T-helper 1 cell treated with Interleukin-12 subunit alpha and Interleukin-12 subunit beta and Interleukin-4 antibody, amounts not matched to agents 30 ng/mL and 1 ng/mL, for 36 hours (primary cell): ENCODE results near the gene GDPD5. TPM values are rescaled to one million over a fixed set of nuclear protein-coding genes. Genes with fewer than 3 reads are reported as not detected.
"Not testable (repeated sequence)": the region's sequence is repeated elsewhere in the genome, so short reads cannot be mapped to it uniquely, and the experiment has no call there.

Experiments used
- intact Hi-C: fragments of 100-400 bp; cut with micrococcal nuclease; formaldehyde crosslinking; loops from one replicate; pipeline ENCODE4 v1.15.1; 2024
- total RNA-seq: library from RNA; stranded (reverse); gene quantifications from 2 replicates; pipeline ENCODE4 v1.2.3, GENCODE V29; 2022

GDPD5 gene
- total RNA-seq, 1 donor from 2014 or later: 23.7 TPM

DNA sequence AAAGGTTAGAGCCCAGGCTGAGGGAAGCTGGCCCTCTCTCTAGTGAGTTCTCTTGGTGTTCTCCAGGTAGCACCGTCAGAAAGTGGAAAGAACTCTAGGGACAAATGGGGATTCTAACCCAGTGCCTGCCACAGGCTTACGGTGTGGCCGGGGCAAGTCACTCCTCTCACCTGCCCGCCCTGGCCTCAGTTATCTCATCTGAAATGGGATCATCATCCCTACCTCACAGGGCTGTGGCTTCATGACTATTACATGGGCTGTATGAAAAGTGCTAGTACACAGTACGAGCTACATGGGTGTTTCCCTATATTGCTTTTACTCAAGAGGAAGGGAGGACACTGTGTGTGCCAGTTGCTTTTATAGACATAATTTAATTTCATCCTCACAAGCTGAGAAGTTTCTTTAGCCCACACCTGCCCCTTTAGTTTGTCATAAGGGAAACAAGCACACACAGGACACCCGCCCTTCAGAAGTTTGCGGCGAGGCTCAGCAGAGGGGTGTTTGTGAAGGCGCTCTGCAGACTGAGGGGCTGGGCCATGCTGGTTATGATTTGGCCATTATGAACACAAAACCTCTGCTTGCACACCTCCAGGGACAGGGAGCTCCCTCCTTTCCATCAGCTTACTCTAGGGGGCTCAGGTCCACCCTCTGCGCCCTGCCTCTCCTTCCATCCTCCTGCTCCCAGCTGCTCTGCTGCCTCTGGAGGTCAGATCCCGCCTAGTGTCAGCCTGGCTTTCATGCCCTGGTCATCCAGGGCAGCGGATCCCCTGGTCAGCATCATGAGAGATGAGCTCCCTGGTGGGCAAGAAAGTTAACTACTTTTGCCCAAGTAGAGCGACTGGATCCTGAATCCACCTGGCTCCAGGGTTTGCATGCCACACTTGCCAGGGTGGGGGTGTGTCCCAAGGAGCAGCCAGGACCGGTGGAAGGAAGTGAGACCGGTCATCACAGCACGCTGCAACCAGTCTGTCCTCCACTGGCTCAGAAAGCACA is 93.9 kb downstream of the GDPD5 start:
- intact Hi-C loops: no loop called here

DNA sequence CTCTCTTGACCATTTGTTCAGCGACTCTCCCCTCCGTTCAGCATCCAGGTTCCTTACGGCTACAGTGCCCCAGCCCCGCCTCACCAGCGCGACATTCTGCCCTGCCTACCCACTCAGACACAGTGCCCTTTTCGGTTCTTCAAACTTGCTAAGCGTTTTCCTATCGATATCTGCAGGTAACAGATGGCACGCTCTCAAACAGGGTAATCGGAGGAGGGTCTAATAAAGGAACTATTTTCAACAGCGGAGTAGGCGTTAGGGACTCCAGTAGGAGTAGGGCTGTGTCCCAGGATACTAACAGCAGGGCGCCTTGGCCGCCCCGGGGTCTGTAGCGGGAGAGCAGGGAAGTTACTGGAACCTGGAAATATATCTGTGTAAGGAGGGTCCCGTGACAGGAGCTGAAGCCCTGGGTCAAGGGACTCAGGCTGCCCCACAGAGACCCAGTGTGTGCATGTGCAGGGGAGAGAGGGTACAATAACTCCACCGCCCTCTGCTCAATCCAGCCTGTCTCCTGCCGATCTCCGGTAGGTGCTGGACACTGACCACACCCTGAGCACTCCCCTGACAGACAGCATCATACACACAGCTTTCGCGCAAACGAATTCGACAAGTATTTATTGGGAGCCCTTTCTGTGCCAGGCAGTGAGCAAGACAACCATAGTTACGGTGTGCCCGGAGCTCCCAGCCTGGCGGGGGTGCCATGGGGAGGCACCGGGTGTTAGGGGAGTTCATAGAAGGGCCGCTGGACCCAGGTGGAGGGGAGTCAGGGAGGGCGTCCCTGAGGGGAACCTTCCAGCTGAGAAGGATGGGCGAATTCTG is 94.8 kb downstream of the GDPD5 start:
- intact Hi-C loops: loop anchor here (1.0 kb wide), 2 partner anchors 44 to 47 kb away; no protein-coding TSS in a partner anchor

DNA sequence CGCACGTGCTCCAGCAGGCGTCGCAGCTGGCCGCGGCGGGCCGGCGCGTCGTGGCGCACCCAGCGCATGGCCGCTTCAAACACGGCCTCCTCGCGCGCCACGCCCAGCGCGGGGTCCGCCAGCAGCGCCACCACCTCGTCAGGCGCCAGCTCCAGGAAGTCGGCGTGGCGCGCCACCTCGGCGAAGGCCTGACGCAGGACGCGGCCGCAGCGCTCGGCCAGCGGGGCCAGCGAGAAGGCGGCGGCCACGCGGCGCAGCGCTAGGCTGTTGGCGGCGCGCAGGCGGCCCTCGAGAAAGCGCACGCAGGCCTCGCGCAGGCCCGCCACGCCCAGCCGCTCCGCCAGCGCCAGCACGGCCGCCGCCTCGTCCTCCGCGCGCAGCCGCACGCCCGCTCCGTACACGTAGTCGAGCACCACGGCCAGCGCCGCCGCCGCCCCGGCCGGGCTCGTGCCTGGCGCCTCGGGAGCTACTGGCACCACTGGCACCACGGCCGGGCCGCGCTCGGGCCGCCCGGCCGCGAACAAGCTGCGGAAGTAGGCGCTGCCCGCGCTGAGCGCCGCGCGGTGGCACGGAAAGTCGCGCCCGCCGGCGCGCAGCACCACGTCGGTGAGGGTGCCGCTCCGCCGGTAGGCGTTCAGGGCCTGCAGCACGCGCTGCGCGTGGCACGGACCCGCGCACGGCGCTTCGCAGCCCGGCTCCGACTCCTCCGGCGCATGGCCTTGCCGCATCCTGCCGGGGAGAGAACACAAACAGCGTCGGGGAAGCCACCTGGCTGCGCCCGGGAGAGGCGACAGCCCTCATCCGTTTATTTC is 95.6 kb downstream of the GDPD5 start:
- intact Hi-C loops: loop anchor here (1.0 kb wide), 2 partner anchors 45 to 46 kb away; no protein-coding TSS in a partner anchor

DNA sequence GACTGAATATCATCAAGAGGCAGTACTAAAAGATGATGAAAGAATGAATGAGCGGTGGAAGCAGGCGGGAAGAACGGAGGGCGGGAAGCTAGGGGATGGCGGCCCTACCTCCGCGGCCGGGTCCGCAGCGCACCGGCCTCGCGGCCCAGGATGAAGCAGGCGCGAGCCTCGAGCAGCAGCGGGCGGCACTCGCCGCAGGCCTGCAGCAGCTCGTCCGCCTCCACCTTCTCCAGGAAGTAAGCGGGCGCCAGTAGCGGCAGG is 96.2 kb downstream of the GDPD5 start:
- intact Hi-C loops: no loop called here

DNA sequence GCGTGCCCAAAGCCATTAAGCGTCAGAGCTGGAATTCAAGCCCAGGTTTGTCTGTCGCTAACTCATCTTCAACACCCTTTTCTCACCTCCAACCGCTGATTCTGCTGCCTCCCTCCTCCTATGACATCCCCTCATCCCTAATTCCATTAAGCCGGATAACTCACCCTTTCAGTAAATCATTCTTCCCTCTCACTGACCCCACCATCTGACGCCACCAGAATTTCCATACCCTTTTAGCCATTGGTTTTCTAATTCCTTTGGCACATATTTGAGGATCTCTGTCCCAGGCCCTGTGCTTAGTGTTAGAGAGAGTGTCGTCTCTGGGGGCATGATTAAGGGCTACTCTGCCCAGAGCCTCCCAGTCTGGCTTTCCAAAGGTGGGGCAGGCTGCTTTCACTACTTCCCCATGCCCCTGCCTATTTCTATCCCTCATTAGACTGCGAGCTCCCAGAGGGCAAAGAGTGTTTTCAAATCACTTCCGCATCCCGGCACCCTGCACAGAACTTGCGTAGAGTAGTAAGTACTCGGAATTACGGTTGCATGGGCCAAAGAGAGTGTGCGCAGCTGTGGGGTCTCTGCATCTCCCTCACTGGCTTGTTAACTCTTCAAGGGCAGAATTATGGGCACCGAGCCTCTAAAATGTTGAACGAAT is 96.6 kb downstream of the GDPD5 start:
- intact Hi-C loops: loop anchor here (1.0 kb wide), 2 partner anchors 30 to 41 kb away; partner anchors contain the start of gene RPS3

DNA sequence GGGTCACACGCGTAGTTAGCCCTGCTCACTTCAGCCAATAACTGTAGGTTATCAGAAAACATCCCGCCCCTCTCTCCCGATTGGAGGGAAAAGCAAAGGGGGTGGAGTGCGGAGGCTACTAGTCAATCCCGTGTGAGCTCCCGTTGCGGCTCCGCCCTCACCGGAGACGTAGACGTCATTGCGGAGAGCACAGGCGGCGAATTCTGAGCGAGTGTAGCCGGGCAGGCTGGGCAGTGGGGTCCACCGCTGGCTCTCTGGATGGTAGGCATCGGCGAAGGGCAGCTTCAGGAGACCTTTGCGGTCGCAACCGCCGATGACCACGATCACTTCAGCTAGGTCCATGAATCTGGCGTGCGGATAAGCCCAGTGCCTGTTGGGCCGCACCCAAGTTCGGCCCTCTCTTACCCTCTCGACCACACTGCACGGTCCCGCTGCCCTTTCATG is 97.4 kb downstream of the GDPD5 start:
- intact Hi-C loops: loop anchor here (1.0 kb wide), 2 partner anchors 29 to 40 kb away; partner anchors contain the start of gene RPS3

DNA sequence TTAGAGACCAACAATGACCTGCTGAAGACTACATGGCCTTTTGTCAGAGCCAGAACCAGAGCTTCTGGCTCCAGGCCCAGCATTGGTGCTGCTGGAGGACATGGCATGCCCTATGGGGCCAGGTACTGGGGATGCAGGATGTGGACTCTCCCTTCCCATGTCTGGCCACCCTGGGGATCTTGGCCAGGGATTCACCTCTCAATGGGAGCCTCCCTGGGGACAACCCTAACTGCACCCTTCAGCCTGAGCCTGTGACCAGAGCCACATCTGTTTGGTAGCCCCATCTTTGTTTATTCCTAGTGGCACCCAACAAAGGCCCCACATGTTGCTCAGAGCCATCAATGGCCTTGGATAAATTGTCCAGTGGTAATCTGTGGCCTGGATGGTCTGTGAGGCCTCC is 98.6 kb downstream of the GDPD5 start:
- intact Hi-C loops: no loop called here

DNA sequence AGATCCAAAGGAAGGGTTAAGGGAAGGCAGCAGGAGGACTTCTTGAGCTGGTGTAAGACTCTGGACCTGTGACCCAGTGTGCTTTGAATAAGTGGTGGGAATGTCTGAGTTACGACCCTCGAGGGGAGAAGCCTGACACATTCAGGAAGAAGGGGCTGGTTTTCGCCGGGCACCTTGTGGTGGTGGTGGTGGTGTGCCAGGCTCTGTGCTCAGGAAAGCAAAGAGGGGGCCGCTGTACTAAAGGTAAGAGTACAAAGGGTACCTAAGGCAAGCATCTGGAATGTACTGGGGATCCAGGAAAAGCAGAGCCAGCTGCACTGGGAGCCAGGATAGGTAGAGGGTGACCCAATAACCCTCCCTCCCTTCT is 99.0 kb downstream of the GDPD5 start:
- intact Hi-C loops: no loop called here

DNA sequence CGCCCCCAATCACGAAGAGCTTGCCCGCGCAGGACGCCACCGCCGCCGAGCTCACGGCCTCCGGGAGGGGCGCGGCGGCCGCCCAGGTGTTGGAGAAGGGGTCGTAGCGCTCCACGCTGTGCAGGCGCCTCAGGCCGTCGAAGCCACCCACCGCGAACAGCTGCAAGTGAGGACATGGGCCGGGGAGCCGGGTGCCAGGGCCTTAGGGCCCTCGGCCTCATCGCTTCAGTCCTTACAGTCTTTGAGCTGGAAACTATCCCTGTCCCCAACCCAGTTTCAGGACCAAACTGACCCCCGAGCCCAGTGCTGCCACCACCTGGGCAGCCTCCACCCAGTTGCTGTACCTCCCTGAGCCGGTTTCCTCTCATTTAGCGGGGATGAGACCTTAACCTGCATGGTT is 100.3 kb downstream of the GDPD5 start:
- intact Hi-C loops: no loop called here

DNA sequence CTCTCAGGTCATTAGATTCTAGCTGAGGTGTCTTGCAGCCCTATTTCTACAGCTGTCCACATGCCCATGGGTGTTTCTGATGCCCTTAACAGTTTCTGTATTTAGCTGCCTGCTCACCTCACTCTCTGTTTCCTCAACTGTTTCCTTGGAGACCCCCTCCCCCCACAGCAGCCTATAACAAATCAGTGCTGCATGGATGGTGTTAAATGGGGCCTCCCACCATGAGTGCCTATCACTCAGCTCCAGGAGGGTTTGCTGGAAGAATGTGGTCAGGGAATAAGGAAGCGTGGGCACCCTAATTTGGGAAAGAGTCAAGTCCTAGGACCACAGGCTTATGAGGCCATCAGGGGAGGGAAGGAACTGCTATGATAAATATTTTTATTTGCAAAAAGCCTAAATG is 101.3 kb downstream of the GDPD5 start:
- intact Hi-C loops: no loop called here

DNA sequence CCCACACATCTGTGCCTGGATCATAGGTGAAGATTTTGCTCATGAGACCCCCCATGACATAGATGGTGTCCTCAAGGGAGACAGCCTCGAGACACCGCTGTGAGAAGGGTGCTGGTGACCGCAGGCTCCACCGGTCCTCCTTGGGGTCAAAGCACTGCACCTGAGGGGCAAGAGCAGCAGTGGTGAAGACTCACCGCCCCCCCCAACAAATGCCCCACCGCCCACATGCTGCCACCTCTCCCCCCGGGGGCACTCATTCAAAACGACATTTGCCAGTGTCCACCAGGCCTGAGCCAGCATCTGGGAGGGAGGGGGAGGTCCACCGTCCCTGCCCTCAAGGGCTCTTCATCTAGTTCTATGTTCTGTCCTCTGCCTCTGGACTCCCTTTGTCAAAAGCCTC is 102.0 kb downstream of the GDPD5 start:
- intact Hi-C loops: no loop called here

DNA sequence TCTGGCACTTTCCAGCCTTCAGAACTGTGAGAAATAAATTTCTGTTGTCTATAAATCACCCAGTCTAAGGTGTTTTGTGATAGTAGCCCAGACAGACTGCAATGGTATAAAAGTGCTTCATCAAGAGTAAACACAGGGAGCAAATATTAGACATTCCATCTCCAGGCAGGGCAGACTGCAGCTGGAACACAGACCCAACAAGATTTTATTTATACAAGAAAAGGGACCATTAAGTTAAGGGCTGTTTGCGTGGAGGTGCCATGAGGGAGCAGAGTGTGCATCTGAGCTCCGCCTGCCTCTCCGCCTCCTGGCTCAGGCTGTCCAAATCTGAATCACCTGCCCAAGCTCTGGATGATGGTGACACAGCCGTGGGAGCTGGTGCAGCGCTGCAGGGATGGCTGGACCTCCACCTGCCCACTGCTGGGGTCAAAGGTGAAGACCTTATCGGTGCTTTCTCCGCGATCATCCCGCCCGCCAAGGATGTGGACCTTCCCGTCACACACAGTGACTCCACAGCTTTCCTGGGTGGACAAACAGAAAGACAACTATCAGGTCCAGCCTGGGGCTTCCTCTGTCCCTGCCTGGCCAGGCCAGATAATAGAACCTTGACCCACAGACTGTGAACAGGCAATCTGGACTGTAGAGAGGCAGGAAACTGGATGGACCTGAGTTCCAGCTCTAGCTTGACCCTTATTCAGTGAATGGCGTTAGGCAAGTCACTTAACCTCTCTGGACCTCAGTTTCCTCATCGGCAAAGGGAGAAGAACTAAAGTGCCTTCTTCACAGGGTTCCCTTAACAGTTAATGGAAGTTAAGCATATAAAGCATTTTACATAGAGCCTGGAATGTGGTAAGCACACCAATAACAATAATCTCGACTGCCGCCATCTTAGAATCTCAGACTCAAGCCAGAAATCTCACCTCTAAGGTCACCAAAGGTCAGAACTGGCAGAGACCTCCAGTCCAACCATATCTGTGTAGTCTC is 103.2 kb downstream of the GDPD5 start:
- intact Hi-C loops: no loop called here

DNA sequence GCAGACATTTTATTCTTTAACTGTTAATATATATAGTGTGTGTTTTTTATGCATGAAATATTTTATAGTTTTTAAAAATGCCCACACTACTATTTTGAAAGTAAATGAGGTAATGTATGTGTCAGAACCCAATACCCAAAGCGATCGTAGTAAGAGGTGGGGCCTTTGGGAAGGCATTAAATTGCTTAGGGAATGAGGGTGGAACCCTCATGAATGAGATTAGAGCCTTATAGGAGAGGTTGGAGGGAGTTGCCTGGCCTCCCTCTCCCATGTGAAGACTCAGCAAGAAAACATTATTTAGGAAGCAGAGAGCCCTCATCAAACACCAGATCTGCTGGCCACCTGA is 103.9 kb downstream of the GDPD5 start:
- intact Hi-C loops: no loop called here

DNA sequence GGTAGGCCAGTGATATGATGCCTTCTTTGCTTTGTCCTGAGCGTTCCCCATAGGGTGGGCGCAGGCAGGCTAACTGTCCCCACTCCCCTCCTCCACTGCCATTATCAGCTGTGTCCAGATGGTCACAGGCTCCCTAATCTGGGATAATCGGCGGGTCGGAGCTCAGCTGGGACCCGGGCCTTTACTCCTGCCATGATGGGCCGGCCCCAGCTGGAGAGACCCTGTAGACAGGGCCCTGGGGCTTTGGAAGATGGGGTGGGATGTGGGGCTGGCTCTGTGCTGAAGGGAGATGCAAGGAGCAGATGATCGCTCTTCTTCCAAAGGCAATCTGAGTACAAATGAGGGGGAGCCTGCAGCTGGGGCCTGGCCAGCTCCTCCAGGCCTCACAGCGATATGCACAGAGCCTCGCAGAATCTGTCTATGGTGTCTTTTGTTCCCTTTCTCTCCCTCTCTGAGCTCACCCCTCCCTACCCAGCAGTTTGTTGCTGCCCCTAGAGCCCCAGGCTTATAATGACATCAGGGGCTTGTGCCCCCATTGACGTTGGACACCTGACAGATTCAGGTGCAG is 104.6 kb downstream of the GDPD5 start:
- intact Hi-C loops: no loop called here

DNA sequence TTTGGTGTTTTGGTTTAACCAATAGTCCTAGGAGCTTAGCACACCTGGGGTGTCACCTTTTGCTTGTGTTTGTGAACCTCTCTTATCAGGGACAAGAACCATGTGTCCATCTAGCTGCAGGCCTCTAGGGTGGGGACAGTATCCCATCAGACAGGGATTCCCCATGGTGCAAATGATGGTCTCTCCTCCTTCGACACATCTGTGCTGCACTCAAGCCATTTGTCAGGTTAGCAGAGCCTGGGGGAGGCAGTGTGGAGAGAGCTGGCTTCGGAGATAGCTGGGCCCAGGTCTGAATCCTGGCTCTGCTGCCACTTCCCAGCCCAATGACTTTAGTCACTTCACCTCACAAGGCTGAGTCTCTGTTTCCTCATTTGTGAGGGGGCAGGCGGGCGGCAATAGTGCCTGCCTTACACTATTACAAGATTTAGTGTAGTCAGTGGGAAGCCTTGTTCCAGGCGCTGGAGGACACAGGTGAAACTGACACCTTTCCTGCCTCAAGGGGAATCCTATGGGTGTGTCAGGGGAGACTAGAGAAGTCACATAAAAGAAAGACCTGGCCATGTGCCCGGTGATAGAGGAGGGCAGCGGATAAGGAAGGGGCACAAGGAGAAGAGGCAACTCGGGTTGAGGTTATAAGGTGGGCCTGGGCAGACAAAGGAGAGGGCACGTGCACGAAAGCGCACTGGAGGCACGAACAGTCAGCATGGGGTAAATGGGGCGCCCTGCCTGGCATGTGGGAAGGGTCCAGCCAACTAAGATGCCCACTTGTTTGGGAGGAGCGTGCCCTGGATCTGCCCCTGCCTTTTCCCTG is 105.3 kb downstream of the GDPD5 start:
- intact Hi-C loops: no loop called here

DNA sequence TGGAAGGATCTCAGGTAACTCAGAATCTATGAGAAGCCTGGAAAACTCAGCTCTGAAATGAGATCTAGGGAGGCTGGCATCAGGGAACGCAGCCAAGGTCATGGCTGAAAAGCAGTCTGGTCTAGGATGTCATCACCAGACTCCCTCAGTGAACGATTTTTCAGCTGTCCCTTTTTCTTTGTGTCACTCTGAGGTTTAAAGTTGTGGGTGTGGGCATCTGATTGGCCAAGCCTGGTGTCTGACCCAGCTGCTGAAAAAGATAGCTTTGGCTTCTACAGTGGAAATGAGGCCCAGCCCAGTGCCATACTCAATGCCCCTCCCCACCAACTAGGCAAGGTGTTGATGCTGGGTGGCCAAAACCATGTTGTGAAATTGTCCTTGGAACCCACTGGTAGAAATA is 111.9 kb downstream of the GDPD5 start:
- intact Hi-C loops: no loop called here

DNA sequence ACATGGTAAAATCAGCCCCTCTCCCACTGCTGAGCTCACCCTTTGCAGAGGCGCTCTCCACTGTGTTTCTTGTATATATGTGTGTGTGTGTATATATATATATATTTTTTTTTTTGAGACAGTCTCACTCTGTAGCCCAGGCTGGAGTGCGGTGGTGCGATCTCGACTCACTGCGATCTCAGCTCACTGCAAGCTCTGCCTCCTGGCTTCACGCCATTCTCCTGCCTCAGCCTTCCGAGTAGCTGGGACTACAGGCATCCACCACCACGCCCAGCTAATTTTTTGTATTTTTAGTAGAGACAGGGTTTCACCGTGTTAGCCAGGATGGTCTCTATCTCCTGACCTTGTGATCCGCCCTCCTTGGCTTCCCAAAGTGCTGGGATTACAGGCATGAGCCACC is 112.6 kb downstream of the GDPD5 start:
- intact Hi-C loops: not testable (repeated sequence)

DNA sequence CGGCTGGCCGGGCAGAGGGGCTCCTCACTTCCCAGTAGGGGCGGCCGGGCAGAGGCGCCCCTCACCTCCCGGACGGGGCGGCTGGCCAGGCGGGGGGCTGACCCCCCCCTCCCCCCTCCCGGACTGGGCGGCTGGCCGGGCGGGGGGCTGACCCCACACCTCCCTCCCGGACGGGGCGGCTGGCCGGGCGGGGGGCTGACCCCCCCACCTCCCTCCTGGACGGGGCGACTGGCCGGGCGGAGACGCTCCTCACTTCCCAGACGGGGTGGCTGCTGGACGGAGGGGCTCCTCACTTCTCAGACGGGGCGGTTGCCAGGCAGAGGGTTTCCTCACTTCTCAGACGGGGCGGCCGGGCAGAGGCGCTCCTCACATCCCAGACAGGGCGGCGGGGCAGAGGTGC is 115.8 kb downstream of the GDPD5 start:
- intact Hi-C loops: loop anchor here (5.0 kb wide), 1 partner anchor 37 kb away; no protein-coding TSS in a partner anchor

DNA sequence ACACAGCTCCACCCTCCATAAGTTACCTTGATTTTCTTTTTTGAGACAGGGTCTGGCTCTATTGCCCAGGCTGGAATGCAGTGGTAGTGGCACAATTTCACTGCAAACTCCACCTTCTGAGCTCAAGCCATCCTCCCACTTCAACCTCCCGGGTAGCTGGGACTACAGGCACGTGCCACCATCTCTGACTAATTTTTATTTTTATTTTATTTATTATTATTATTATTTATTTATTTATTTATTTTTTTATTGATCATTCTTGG is 116.9 kb downstream of the GDPD5 start:
- intact Hi-C loops: loop anchor here (1.0 to 5.0 kb wide), 2 partner anchors 38 to 123 kb away; no protein-coding TSS in a partner anchor
